Measurements from ENCODE around the gene PSMD9.

PSMD9 gene

GRCh38 chr12:121955258-121956237 lies 67.0 kb downstream of the PSMD9 start:
- no peak for DNase-seq (ENCODE audit: low spot score)
- TF ChIP-seq CTCF (IDR thresholded peaks at IDR 0.05): no peak

GRCh38 chr12:121957861-121958515 lies 69.4 kb downstream of the PSMD9 start:
- DNase-seq (ENCODE audit: low spot score): no peak
- Histone ChIP-seq H3K4me3 (no peak overlapping the region), H3K27ac (no peak overlapping the region)
- no peak for TF ChIP-seq CTCF (IDR thresholded peaks at IDR 0.05)

More at GRCh38 chr12:121955258-121956237, 67.0 kb downstream of the PSMD9 start:
- H3K4me3 ChIP-seq: no peak overlapping the region
- no peak overlapping the region for H3K27ac ChIP-seq

GRCh38 chr12:121958541-121959240 lies 70.1 kb downstream of the PSMD9 start:
- TF ChIP-seq CTCF (IDR thresholded peaks at IDR 0.05): no peak
- H3K27ac ChIP-seq: no peak overlapping the region
- no peak for DNase-seq (ENCODE audit: low spot score)
- no peak overlapping the region for H3K4me3 ChIP-seq

GRCh38 chr12:121960541-121960940 lies 72.0 kb downstream of the PSMD9 start:
- no peak overlapping the region for H3K27ac ChIP-seq
- DNase-seq (ENCODE audit: low spot score): no peak
- no peak for TF ChIP-seq CTCF (IDR thresholded peaks at IDR 0.05)
- no peak overlapping the region for H3K4me3 ChIP-seq

GRCh38 chr12:121961195-121961879 lies 72.7 kb downstream of the PSMD9 start:
- H3K4me3 ChIP-seq: no peak overlapping the region
- no peak for DNase-seq (ENCODE audit: low spot score)
- no peak overlapping the region for H3K27ac ChIP-seq
- no peak for TF ChIP-seq CTCF (IDR thresholded peaks at IDR 0.05)

- no peak for TF ChIP-seq CTCF (IDR thresholded peaks at IDR 0.05)
- no peak for DNase-seq (ENCODE audit: low spot score)
- Histone ChIP-seq H3K4me3 (no peak overlapping the region), H3K27ac (no peak overlapping the region)
Observed at GRCh38 chr12:121963341-121964018, 74.9 kb downstream of the PSMD9 start.

Data from coronary artery (tissue), 2 donors.